Neural crest cell (in vitro differentiated cells): ENCODE measurements around the gene OPRL1. TPM values are rescaled to one million over a fixed set of nuclear protein-coding genes. Genes with fewer than 3 reads are reported as not detected.

Experiments
- DNase-seq: peaks from one replicate; pipeline ENCODE4 v3.0.0; 2021; ENCODE audit warnings: low read depth, mixed read lengths, low spot score
- H3K27ac Mint-ChIP-seq: one replicate; pipeline ENCODE4 v1.8.0; 2021; ENCODE audit warnings: mild to moderate bottlenecking, mixed read lengths; ENCODE audit not compliant: unreplicated experiment
- H3K27me3 Mint-ChIP-seq: 2 replicates; pipeline ENCODE4 v1.8.0; 2021; ENCODE audit warnings: low read depth, mild to moderate bottlenecking, mixed read lengths
- H3K36me3 Mint-ChIP-seq: 2 replicates; pipeline ENCODE4 v1.8.0; 2021; ENCODE audit warnings: low read depth, mild to moderate bottlenecking, mixed read lengths
- H3K4me1 Mint-ChIP-seq: 2 replicates; pipeline ENCODE4 v1.8.0; 2021; ENCODE audit warnings: mixed read lengths
- H3K4me3 Mint-ChIP-seq: one replicate; pipeline ENCODE4 v1.8.0; 2021; ENCODE audit warnings: mild to moderate bottlenecking, mixed read lengths
- H3K9me3 Mint-ChIP-seq: 2 replicates; pipeline ENCODE4 v1.8.0; 2021; ENCODE audit warnings: mixed read lengths
- CTCF ChIP-seq: fragments of 200-600 bp; sonication (generic); conservative IDR thresholded peaks from 2 replicates; pipeline ENCODE4 v1.5.0; 2021; ENCODE audit warnings: antibody characterized with exemption, mild to moderate bottlenecking
- total RNA-seq: library from RNA; stranded (reverse); gene quantifications from 2 replicates; pipeline ENCODE4 v1.2.1, GENCODE V29; 2021

The OPRL1 gene
- total RNA-seq, 1 donor from 2014 or later, result 0.96 TPM

GRCh38 chr20:64103871-64104666, 24.2 kb downstream of the OPRL1 start:
- peaks cover 4% of the 10 kb centered on the region for H3K4me1 Mint-ChIP-seq
- H3K9me3 Mint-ChIP-seq, result no peaks in the 10 kb centered on the region
- no peaks in the 10 kb centered on the region for H3K36me3 Mint-ChIP-seq
- peaks cover 31% of the 10 kb centered on the region for H3K27me3 Mint-ChIP-seq
- H3K27ac Mint-ChIP-seq, result no peak overlapping the region
- H3K4me3 Mint-ChIP-seq, result no peak overlapping the region
- TF ChIP-seq CTCF, result no peak
- DNase-seq, result no peak

- no peak overlapping the region for H3K27ac Mint-ChIP-seq
- H3K4me3 Mint-ChIP-seq, result no peak overlapping the region
- DNase-seq, result no peak
- no peaks in the 10 kb centered on the region for H3K36me3 Mint-ChIP-seq
- no peaks in the 10 kb centered on the region for H3K9me3 Mint-ChIP-seq
- peaks cover 4% of the 10 kb centered on the region for H3K4me1 Mint-ChIP-seq
- H3K27me3 Mint-ChIP-seq, result peaks cover 31% of the 10 kb centered on the region
- no peak for TF ChIP-seq CTCF
Measured at GRCh38 chr20:64104667-64105451, 25.0 kb downstream of the OPRL1 start.

- no peak for DNase-seq
- H3K27me3 Mint-ChIP-seq, result peaks cover 24% of the 10 kb centered on the region
- H3K4me1 Mint-ChIP-seq, result peaks cover 4% of the 10 kb centered on the region
Measured at GRCh38 chr20:64105846-64106434, 26.1 kb downstream of the OPRL1 start.

GRCh38 chr20:64106435-64106961, 26.6 kb downstream of the OPRL1 start:
- Mint-ChIP-seq H3K4me3 (no peak overlapping the region), H3K4me1 (peaks cover 4% of the 10 kb centered on the region), H3K27me3 (peaks cover 18% of the 10 kb centered on the region), H3K27ac (no peak overlapping the region), H3K36me3 (no peaks in the 10 kb centered on the region), H3K9me3 (no peaks in the 10 kb centered on the region)
- no peak for TF ChIP-seq CTCF
- DNase-seq, result no peak

More at GRCh38 chr20:64105846-64106434, 26.1 kb downstream of the OPRL1 start:
- Mint-ChIP-seq H3K27ac (no peak overlapping the region), H3K4me3 (no peak overlapping the region), H3K36me3 (no peaks in the 10 kb centered on the region), H3K9me3 (no peaks in the 10 kb centered on the region)
- TF ChIP-seq CTCF, result no peak

- no peak within 1 kb of the TSS for H3K4me3 Mint-ChIP-seq
- no peak for TF ChIP-seq CTCF
- DNase-seq, result no peak
- H3K4me1 Mint-ChIP-seq, result peaks cover 4% of the 10 kb centered on the region
- H3K27me3 Mint-ChIP-seq, result peaks cover 17% of the 10 kb centered on the region
- no peaks in the 10 kb centered on the region for H3K9me3 Mint-ChIP-seq
- H3K27ac Mint-ChIP-seq, result no peak within 1 kb of the TSS
- H3K36me3 Mint-ChIP-seq, result no peaks in the 10 kb centered on the region
Measured at GRCh38 chr20:64106981-64107735, 27.3 kb downstream of the OPRL1 start, which contains the start of gene NPBWR2. Gene NPBWR2 (minus strand): TSS chr20:64107565. CDS start chr20:64106831, 734 bp downstream.
